Activated CD4-positive, alpha-beta memory T cell treated with anti-CD3 and anti-CD28 coated beads for 36 hours (primary cell): ENCODE data around the gene SPATA4. TPM values are rescaled to one million over a fixed set of nuclear protein-coding genes. Genes with fewer than 3 reads are reported as not detected.

Experiments
- CTCF ChIA-PET: fragments of 350-600 bp; sonication (Branson Sonifier 250); formaldehyde crosslinking; loops from one replicate; lab custom pipeline; 2021; ENCODE audit warnings: antibody characterized with exemption, inconsistent platforms; lab: Charles Lee
- POLR2A ChIA-PET: fragments of 350-600 bp; sonication (Branson Sonifier 250); formaldehyde crosslinking; loops from one replicate; lab custom pipeline; 2021; ENCODE audit warnings: antibody characterized with exemption; lab: Charles Lee
- DNase-seq: peaks from one replicate; pipeline ENCODE4 v3.0.0-alpha.2; 2020
- H3K27ac Mint-ChIP-seq: one replicate; pipeline ENCODE4 v1.8.0; 2021; ENCODE audit warnings: mixed read lengths
- H3K27me3 Mint-ChIP-seq: one replicate; pipeline ENCODE4 v1.8.0; 2021; ENCODE audit warnings: mixed read lengths
- H3K36me3 Mint-ChIP-seq: one replicate; pipeline ENCODE4 v1.8.0; 2021; ENCODE audit warnings: mixed read lengths
- H3K4me1 Mint-ChIP-seq: one replicate; pipeline ENCODE4 v1.8.0; 2021; ENCODE audit warnings: low read depth, mixed read lengths
- H3K4me3 Mint-ChIP-seq: one replicate; pipeline ENCODE4 v1.8.0; 2021; ENCODE audit warnings: mild to moderate bottlenecking, mixed read lengths
- H3K9me3 Mint-ChIP-seq: one replicate; pipeline ENCODE4 v1.8.0; 2021; ENCODE audit warnings: mixed read lengths
- intact Hi-C: fragments of 100-400 bp; cut with micrococcal nuclease; formaldehyde crosslinking; loops from one replicate; pipeline ENCODE4 v1.15.1; 2023
- total RNA-seq, 2 experiments: library from RNA; stranded (reverse); gene quantifications; one replicate each; pipeline ENCODE4 v1.2.3, GENCODE V29; 2021

The SPATA4 gene
- total RNA-seq, 2 experiments from 2014 or later, result not detected

DNA sequence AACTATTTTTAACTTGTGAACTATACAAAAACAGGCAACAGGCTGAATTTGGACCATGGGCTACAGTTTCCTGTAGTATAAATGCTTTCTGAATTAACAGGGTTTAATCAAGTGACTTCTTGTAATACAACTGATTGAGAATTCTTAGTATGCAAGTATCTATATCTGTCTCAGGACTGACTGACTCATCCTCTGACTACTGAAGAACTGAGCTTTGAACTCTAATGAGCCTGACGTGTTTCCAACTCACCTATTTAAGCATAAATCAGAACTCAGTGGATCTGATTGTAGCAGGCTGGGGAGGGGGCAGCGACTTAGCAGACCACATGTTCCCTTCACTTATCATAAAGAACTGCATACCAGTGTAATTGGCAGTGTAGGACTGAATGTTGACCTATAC is 7.8 kb downstream of the SPATA4 start:
- H3K27me3 Mint-ChIP-seq, result peaks cover 45% of the 10 kb centered on the region
- intact Hi-C loops, result loop anchor here (1.0 kb wide), 1 partner anchor 8 kb away; the partner anchor contains the start of gene SPATA4

DNA sequence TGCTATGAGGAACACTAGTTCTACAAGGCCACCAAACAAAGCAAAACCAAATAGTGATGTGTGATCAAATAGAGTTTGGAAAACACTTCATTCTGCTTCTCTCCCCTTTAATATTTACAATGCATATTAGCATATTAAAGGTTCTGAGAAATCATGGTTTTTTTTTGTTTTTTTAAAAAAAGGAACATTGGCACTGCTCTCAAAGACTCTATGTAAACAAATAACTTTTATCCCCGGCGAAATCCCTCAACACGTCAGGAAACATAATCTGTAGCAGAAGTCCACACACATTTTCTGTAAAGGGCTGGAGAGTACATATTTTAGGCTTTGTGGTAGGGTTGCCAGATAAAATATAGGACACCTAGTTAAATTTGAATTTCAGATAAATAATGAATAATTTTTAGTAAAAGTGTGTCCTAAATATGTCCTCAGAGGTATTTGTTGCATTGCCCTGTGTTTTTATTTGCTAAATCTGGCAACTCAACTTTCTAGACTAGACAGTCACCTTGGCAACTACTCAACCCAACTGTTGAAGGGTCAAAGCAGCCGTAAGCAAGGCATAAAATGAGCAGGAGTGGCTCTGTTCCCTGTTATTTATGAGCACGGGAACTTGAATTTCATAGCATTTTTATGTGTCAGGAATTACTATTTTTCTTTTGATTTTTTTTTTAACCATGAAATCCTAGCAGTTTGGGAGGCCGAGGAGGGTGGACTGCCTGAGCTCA is 8.6 kb downstream of the SPATA4 start:
- Mint-ChIP-seq H3K36me3 (no peaks in the 10 kb centered on the region), H3K4me1 (peaks cover 11% of the 10 kb centered on the region), H3K4me3 (no peak overlapping the region), H3K27me3 (peaks cover 40% of the 10 kb centered on the region), H3K27ac (no peak overlapping the region), H3K9me3 (no peaks in the 10 kb centered on the region)
- no peak for DNase-seq
- intact Hi-C loops, result loop anchor here (1.0 kb wide), 1 partner anchor 8 kb away; the partner anchor contains the start of gene SPATA4
- POLR2A ChIA-PET, result no interaction called here
- CTCF ChIA-PET, result no interaction called here

More for the DNA sequence above, 7.8 kb downstream of the SPATA4 start:
- DNase-seq, result no peak
- ChIA-PET POLR2A (no interaction called here), CTCF (no interaction called here)
- H3K4me1 Mint-ChIP-seq, result peaks cover 11% of the 10 kb centered on the region
- H3K36me3 Mint-ChIP-seq, result no peaks in the 10 kb centered on the region
- H3K4me3 Mint-ChIP-seq, result no peak overlapping the region
- no peaks in the 10 kb centered on the region for H3K9me3 Mint-ChIP-seq
- H3K27ac Mint-ChIP-seq, result no peak overlapping the region

DNA sequence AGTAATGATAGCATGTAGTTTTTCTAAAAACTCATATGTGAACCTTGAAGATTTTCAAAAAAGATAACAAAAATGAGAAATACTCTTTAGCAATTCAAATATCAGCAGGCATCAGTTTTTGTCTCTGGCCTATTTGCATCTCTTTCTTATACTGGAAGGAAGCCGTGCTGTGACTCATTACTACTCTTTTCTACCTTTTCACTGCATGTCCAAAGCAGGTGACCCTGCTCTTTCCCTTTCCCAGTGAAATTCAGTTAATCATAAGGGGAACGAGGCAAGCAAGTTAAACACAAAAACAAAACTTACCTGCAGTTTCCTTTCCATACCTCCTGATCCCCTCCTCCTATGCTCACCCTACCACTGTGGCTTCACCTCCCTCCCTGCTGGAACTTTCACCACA is 9.3 kb downstream of the SPATA4 start:
- no peak for DNase-seq
- Mint-ChIP-seq H3K27me3 (peaks cover 33% of the 10 kb centered on the region), H3K36me3 (no peaks in the 10 kb centered on the region), H3K4me1 (peaks cover 11% of the 10 kb centered on the region), H3K9me3 (no peaks in the 10 kb centered on the region), H3K4me3 (no peak overlapping the region), H3K27ac (no peak overlapping the region)
- ChIA-PET POLR2A (no interaction called here), CTCF (no interaction called here)
- intact Hi-C loops, result no loop called here

DNA sequence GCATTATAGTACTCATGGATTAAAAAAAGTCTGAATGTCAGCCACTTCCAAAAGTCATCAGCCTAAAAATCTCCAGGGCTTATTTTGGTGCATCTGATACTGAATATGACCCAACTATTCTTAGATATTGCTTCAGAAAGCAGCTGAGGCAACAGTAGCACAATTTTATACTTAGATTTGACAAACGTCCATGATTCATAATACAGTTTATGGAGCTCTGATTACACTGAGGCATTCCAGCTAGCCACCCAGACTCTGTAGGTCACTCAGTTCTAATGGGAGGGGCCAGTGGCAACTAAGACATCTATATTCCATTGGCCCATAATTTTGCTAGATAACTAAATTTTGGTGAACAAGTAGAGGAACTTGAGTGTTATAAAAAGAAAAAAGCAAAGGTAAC is 10.3 kb downstream of the SPATA4 start:
- Mint-ChIP-seq H3K27me3 (peaks cover 27% of the 10 kb centered on the region), H3K36me3 (no peaks in the 10 kb centered on the region), H3K9me3 (no peaks in the 10 kb centered on the region), H3K4me3 (no peak overlapping the region), H3K4me1 (peaks cover 11% of the 10 kb centered on the region), H3K27ac (no peak overlapping the region)
- no peak for DNase-seq
- ChIA-PET CTCF (no interaction called here), POLR2A (no interaction called here)
- intact Hi-C loops, result no loop called here

DNA sequence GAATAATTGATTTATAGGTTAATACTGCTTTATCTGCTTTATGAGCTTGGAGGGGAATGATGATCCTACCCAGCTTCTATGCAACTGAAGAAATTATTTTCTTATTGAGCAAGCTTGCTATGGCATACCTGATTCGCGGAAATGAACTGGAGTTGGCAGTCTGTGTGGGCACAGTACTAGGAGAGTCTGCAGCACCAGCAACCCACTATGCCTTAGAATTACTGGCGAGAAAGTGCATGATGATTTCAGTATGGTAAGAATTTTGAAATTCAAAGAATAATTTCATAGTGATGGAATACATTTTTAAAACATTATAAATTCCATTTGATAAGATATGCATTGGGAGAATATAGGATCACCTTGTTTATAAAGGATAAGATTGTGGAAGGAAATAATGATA is 32.3 kb downstream of the SPATA4 start:
- ChIA-PET POLR2A (no interaction called here), CTCF (no interaction called here)
- Mint-ChIP-seq H3K4me3 (no peak overlapping the region), H3K4me1 (no peaks in the 10 kb centered on the region), H3K9me3 (no peaks in the 10 kb centered on the region), H3K36me3 (no peaks in the 10 kb centered on the region), H3K27ac (no peak overlapping the region), H3K27me3 (peaks cover 6% of the 10 kb centered on the region)
- intact Hi-C loops, result no loop called here
- no peak for DNase-seq

DNA sequence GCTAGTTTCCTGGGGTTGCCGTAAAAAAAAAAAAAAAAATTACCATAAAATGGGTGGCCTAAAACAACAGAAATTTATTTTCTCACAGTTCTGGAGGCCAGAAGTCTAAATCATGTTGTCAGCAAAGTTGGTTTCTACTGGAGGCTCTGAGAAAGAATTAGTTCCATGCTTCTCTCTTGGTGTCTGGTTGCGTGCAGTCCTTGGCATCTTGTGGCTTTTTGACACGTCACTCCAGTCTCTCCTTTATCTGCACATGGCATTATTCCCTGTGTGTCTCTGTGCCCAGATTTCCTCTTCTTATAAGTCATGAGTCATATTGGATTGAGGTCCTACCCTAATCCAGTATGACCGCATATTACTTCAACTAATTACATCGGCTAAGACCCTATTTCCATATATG is 38.7 kb downstream of the SPATA4 start:
- H3K27ac Mint-ChIP-seq, result no peak overlapping the region
- H3K27me3 Mint-ChIP-seq, result peaks cover 7% of the 10 kb centered on the region
- CTCF ChIA-PET, result no interaction called here

DNA sequence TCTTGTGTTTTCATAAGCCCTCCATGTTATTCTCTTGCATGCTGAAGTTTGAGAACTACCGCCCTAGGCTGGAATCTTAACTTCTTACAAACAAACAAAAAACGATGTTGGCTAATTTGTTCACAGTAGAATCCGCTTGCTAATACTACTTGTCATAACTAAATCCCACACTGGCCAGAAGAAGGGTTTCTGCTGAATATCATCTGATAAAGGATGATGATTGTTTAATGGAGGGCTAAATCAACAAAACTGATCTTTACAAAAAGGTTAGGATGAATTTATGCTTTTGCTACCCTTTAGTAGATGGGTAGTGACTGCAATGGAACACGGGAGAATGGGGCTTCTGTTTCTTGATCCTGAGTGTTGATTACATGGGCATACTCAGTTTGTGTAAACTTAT is 42.3 kb downstream of the SPATA4 start:
- Mint-ChIP-seq H3K27ac (no peak overlapping the region), H3K36me3 (no peaks in the 10 kb centered on the region), H3K27me3 (peaks cover 2% of the 10 kb centered on the region), H3K4me3 (no peak overlapping the region), H3K4me1 (no peaks in the 10 kb centered on the region), H3K9me3 (no peaks in the 10 kb centered on the region)
- intact Hi-C loops, result no loop called here
- CTCF ChIA-PET, result no interaction called here
- POLR2A ChIA-PET, result no interaction called here
- no peak for DNase-seq

More for the DNA sequence above, 38.7 kb downstream of the SPATA4 start:
- Mint-ChIP-seq H3K4me3 (no peak overlapping the region), H3K4me1 (no peaks in the 10 kb centered on the region), H3K9me3 (no peaks in the 10 kb centered on the region), H3K36me3 (no peaks in the 10 kb centered on the region)
- POLR2A ChIA-PET, result no interaction called here
- intact Hi-C loops, result no loop called here
- no peak for DNase-seq

DNA sequence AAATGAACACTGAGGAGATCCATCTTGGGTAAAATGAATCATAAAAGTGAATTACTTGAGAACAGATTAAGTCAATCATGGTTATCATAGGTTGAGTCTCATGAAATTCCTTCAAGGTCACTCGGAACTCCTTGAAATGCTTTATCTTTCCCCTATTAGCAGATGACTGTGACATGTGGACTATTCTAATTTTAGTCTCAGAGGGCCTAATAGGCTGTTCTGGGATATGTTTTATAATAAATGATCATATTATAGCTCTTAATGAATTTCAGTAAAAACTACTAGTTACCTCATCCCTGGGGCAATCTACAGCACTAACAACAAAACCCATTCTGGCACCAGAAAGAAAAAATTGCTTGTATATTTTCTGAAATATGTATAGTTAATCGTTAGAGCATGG is 44.7 kb downstream of the SPATA4 start:
- H3K27ac Mint-ChIP-seq, result no peak overlapping the region
- intact Hi-C loops, result loop anchor here (1.0 kb wide), 2 partner anchors 127 to 191 kb away; no protein-coding TSS in a partner anchor
- no peaks in the 10 kb centered on the region for H3K36me3 Mint-ChIP-seq
- CTCF ChIA-PET, result interaction anchor here (1.7 to 4.0 kb wide), 2 partner anchors 12 to 191 kb away, joined by 3 to 36 read pairs; no protein-coding TSS in a partner anchor
- H3K4me1 Mint-ChIP-seq, result no peaks in the 10 kb centered on the region
- POLR2A ChIA-PET, result no interaction called here
- H3K9me3 Mint-ChIP-seq, result no peaks in the 10 kb centered on the region
- H3K4me3 Mint-ChIP-seq, result no peak overlapping the region
- no peak for DNase-seq
- no peaks in the 10 kb centered on the region for H3K27me3 Mint-ChIP-seq

DNA sequence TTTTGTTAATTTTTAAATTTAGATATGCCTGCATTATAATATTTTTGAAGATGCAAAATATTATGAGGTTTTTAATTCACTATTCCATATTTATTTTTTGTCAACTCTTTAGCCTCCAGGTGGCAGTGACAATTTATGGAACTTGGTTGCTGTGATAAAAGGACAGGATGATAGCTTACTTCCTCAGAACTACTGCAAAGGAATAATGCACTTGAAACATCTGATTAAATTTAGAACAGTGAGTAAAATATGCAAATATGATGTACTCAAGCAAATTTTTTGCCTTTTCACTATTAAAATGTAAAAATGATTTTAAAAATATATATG is 45.1 kb downstream of the SPATA4 start:
- H3K9me3 Mint-ChIP-seq, result no peaks in the 10 kb centered on the region
- DNase-seq, result no peak

DNA sequence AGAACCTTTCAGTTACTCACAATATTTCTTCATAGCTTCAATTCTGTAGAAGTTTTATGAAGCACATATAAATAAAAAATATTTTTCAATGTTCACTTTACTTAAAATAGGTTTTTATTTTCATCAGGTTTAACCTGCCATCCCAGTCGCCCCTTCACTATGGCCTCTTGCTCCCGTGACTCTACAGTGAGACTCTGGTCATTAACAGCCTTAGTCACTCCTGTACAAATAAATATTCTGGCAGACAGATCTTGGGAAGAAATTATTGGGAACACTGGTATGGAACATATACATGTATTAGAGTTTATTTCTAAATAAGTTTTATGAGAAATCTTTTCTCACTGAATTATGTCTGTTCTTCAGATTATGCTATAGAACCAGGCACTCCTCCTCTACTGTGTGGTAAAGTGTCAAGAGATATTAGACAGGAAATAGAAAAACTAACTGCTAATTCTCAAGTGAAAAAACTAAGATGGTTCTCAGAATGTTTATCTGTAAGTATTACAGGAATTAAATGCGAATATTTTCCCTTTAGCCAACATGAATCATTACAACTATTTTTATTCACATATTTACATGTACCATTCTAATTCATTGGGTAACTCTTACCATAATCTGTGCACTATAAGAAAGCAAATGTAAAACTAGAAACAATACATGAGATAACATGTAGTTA is 45.6 kb downstream of the SPATA4 start:
- intact Hi-C loops, result loop anchor here (1.0 kb wide), 2 partner anchors 127 to 191 kb away; no protein-coding TSS in a partner anchor
- H3K27me3 Mint-ChIP-seq, result no peaks in the 10 kb centered on the region
- H3K36me3 Mint-ChIP-seq, result no peaks in the 10 kb centered on the region
- CTCF ChIA-PET, result interaction anchor here (1.7 to 4.0 kb wide), 2 partner anchors 11 to 192 kb away, joined by 3 to 36 read pairs; no protein-coding TSS in a partner anchor
- no peak for DNase-seq
- H3K4me1 Mint-ChIP-seq, result no peaks in the 10 kb centered on the region
- H3K9me3 Mint-ChIP-seq, result no peaks in the 10 kb centered on the region
- H3K27ac Mint-ChIP-seq, result no peak overlapping the region
- no peak overlapping the region for H3K4me3 Mint-ChIP-seq
- POLR2A ChIA-PET, result no interaction called here

More for the DNA sequence above, 45.1 kb downstream of the SPATA4 start:
- H3K4me3 Mint-ChIP-seq, result no peak overlapping the region
- POLR2A ChIA-PET, result no interaction called here
- no peak overlapping the region for H3K27ac Mint-ChIP-seq
- no peaks in the 10 kb centered on the region for H3K4me1 Mint-ChIP-seq
- H3K36me3 Mint-ChIP-seq, result no peaks in the 10 kb centered on the region
- intact Hi-C loops, result loop anchor here (1.0 kb wide), 2 partner anchors 127 to 191 kb away; no protein-coding TSS in a partner anchor
- CTCF ChIA-PET, result interaction anchor here (1.7 to 4.0 kb wide), 2 partner anchors 11 to 191 kb away, joined by 3 to 36 read pairs; no protein-coding TSS in a partner anchor
- no peaks in the 10 kb centered on the region for H3K27me3 Mint-ChIP-seq

DNA sequence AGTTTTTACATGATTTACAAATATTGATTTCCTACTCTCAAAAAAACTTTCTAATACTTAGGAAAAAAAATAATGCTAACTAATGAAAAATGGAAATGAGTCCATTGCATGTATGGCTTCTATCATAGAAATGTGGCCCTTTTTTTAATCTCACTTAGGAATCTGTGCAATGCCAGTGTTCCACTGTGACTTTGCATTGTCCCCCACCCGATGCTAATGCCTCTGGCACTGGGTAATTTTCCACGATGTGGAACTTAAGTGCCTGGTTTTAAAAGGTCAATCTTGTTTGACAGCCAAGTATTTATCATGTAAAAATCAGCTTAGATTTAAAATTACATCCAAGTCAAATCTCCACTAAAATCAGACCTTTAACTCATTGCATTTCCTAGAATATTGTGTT is 53.1 kb downstream of the SPATA4 start:
- Mint-ChIP-seq H3K4me3 (no peak overlapping the region), H3K4me1 (no peaks in the 10 kb centered on the region), H3K9me3 (no peaks in the 10 kb centered on the region), H3K27me3 (no peaks in the 10 kb centered on the region), H3K27ac (no peak overlapping the region), H3K36me3 (no peaks in the 10 kb centered on the region)
- POLR2A ChIA-PET, result no interaction called here
- DNase-seq, result no peak
- CTCF ChIA-PET, result no interaction called here
- intact Hi-C loops, result no loop called here

DNA sequence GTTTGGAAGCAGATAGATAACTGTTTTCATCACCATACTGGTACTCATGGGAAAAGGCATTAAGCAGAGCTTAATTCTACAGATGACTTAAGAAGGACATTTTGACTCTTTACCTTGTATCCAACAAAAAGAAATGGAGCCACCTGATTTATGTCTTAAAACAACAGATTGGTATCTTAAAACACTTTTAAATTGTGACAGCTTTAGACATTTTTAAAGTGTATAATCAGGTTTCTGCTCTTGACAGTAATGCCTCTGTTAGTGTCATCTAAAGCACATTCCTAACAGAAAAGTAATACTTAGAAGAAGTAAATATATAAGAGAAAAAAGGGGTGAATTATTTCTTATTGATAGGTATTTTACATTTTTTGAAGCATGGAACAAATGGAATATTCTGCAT is 55.9 kb downstream of the SPATA4 start:
- Mint-ChIP-seq H3K27me3 (no peaks in the 10 kb centered on the region), H3K4me1 (no peaks in the 10 kb centered on the region), H3K4me3 (no peak overlapping the region), H3K36me3 (no peaks in the 10 kb centered on the region), H3K9me3 (no peaks in the 10 kb centered on the region), H3K27ac (no peak overlapping the region)
- DNase-seq, result no peak
- ChIA-PET POLR2A (no interaction called here), CTCF (interaction anchor here (0.8 kb wide), 1 partner anchor 11 kb away, joined by 3 read pairs; no protein-coding TSS in a partner anchor)
- intact Hi-C loops, result no loop called here
